ENCODE measurements around the gene HCRTR1.
"Not testable (repeated sequence)": the region's sequence is repeated elsewhere in the genome, so short reads cannot be mapped to it uniquely, and the experiment has no call there.

HCRTR1 gene

DNA sequence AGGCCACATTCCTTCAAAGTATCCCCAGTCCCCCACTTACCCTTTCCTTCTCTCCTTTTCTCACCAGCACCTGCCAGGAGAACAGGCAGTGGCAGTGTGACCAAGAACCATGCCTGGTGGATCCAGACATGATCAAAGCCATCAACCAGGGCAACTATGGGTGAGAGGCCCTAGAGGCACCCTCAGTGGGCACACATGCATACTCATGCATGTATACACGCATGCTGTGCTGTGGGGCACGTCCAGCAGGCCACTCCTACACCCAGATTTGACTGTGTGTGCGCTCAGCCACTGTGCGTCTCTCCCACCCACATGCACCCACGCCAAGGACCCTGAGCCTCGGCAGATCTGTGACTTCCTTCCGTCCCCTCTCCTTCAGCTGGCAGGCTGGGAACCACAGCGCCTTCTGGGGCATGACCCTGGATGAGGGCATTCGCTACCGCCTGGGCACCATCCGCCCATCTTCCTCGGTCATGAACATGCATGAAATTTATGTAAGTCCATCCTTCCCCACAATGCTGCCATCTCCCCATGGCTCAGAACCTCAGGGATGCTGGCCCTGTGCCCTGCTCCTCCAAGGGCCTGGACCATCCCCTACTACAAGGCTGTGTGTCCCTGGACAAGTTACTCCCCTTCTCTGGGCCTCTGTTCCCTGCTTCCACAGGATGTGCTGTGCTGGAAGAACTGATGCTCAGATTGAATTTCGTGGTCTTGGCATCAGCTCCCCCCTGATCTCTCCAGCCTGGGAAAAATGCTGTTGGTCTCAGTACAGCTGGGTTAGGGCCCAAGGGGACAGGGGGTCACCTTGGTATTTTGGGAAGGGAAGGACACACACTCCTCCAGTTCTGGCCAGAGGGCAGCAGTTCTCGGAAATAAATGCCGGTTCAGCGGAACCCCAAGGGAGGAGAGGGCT is 34.2 kb upstream of the HCRTR1 start:
- no peak overlapping the region for H3K9ac ChIP-seq (ENCODE audit: low read depth, low read length)
- H3K36me3 ChIP-seq (ENCODE audit: insufficient read depth, low read length), result no peaks in the 10 kb centered on the region
- peaks cover 4% of the 10 kb centered on the region for H3K27me3 ChIP-seq (ENCODE audit: insufficient read depth, low read length)
- no peaks in the 10 kb centered on the region for H3K9me3 ChIP-seq (ENCODE audit: insufficient read depth, low read depth, low read length)
- H3K4me1 ChIP-seq (ENCODE audit: insufficient read depth, low read length), result peaks cover 17% of the 10 kb centered on the region
- H3K4me3 ChIP-seq (ENCODE audit: low read length), result no peak overlapping the region
- no peak overlapping the region for H3K27ac ChIP-seq (ENCODE audit: low read depth, low read length)
- 94% methylated on average over 16 of the region's 16 CpGs for WGBS

DNA sequence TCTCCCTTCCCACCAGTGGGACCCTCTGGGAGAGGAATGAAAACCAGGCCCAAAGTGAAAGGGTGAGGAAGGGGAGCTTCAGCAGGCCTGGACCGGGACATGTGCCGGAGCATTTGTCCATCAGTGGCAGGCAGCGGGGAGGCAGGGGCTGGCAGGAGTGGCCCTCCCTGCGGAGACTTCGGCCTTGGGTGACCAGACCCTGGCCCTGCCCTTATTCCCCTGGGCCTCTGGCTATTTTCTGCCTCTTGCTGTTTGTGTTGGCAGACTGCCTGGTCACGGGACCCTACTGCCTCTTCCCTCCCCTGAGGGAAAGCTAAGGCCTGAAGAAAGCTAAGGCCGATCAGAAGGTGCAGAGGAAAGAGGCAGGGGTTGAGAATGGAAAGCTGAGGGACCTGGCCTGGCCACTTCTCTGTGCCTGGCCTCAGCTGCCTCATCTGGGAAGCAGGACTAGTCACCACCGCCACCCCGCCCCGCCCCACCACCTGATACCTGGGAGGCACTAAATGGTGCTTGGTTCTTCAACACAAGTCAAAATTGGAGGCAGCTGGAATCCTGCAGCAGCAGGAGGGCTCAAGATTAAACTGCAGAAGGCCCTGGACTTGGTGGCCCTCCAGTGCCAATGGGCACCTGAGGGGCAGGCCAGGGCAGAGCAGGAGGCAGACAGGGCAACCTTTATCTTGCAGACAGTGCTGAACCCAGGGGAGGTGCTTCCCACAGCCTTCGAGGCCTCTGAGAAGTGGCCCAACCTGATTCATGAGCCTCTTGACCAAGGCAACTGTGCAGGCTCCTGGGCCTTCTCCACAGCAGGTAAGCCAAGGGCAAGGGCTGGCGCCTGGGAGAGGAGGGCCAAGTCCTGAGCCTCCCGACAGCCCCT is 33.3 kb upstream of the HCRTR1 start:
- peaks cover 21% of the 10 kb centered on the region for H3K4me1 ChIP-seq (ENCODE audit: insufficient read depth, low read length)
- H3K9ac ChIP-seq (ENCODE audit: low read depth, low read length), result no peak overlapping the region
- H3K27ac ChIP-seq (ENCODE audit: low read depth, low read length), result no peak overlapping the region
- no peaks in the 10 kb centered on the region for H3K36me3 ChIP-seq (ENCODE audit: insufficient read depth, low read length)
- H3K9me3 ChIP-seq (ENCODE audit: insufficient read depth, low read depth, low read length), result no peaks in the 10 kb centered on the region
- H3K27me3 ChIP-seq (ENCODE audit: insufficient read depth, low read length), result peaks cover 13% of the 10 kb centered on the region
- H3K4me3 ChIP-seq (ENCODE audit: low read length), result no peak overlapping the region
- WGBS, result 95% methylated on average over 13 of the region's 13 CpGs

DNA sequence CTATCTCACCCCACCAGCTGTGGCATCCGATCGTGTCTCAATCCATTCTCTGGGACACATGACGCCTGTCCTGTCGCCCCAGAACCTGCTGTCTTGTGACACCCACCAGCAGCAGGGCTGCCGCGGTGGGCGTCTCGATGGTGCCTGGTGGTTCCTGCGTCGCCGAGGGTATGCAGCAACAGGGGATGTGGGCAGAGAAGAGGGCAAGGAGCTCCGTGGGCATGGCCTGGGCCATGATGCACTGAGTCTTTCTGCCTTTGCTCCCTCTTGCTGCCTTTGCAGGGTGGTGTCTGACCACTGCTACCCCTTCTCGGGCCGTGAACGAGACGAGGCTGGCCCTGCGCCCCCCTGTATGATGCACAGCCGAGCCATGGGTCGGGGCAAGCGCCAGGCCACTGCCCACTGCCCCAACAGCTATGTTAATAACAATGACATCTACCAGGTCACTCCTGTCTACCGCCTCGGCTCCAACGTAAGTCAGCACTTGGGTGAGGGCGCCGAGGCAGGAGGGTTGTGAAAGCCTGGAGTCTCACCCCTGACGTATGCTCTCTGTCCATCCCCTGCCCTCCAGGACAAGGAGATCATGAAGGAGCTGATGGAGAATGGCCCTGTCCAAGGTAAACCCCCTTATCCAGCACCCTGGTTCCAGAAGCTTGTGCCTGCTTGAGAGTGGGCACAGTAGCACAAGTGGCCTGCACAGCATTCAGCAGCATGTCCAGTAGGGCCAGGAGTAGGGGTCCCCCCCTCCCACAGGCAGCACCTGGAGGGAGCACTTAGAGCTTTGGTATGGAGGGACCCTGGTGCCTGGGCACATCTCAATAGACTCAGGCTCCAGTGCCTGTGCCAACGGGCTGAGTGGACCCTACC is 32.4 kb upstream of the HCRTR1 start:
- H3K27me3 ChIP-seq (ENCODE audit: insufficient read depth, low read length), result peaks cover 20% of the 10 kb centered on the region
- H3K36me3 ChIP-seq (ENCODE audit: insufficient read depth, low read length), result no peaks in the 10 kb centered on the region
- 95% methylated on average over 27 of the region's 27 CpGs for WGBS
- H3K9me3 ChIP-seq (ENCODE audit: insufficient read depth, low read depth, low read length), result no peaks in the 10 kb centered on the region
- H3K9ac ChIP-seq (ENCODE audit: low read depth, low read length), result no peak overlapping the region
- H3K4me1 ChIP-seq (ENCODE audit: insufficient read depth, low read length), result peaks cover 14% of the 10 kb centered on the region
- no peak overlapping the region for H3K4me3 ChIP-seq (ENCODE audit: low read length)
- no peak overlapping the region for H3K27ac ChIP-seq (ENCODE audit: low read depth, low read length)

GRCh38 chr1:31585736-31586365 is 31.6 kb upstream of the HCRTR1 start:
- Histone ChIP-seq H3K27me3 (ENCODE audit: insufficient read depth, low read length) (peaks cover 22% of the 10 kb centered on the region), H3K27ac (ENCODE audit: low read depth, low read length) (no peak overlapping the region), H3K4me3 (ENCODE audit: low read length) (no peak overlapping the region), H3K9ac (ENCODE audit: low read depth, low read length) (no peak overlapping the region), H3K36me3 (ENCODE audit: insufficient read depth, low read length) (no peaks in the 10 kb centered on the region), H3K4me1 (ENCODE audit: insufficient read depth, low read length) (peaks cover 13% of the 10 kb centered on the region), H3K9me3 (ENCODE audit: insufficient read depth, low read depth, low read length) (no peaks in the 10 kb centered on the region)
- WGBS, result 92% methylated on average over 11 of the region's 11 CpGs

DNA sequence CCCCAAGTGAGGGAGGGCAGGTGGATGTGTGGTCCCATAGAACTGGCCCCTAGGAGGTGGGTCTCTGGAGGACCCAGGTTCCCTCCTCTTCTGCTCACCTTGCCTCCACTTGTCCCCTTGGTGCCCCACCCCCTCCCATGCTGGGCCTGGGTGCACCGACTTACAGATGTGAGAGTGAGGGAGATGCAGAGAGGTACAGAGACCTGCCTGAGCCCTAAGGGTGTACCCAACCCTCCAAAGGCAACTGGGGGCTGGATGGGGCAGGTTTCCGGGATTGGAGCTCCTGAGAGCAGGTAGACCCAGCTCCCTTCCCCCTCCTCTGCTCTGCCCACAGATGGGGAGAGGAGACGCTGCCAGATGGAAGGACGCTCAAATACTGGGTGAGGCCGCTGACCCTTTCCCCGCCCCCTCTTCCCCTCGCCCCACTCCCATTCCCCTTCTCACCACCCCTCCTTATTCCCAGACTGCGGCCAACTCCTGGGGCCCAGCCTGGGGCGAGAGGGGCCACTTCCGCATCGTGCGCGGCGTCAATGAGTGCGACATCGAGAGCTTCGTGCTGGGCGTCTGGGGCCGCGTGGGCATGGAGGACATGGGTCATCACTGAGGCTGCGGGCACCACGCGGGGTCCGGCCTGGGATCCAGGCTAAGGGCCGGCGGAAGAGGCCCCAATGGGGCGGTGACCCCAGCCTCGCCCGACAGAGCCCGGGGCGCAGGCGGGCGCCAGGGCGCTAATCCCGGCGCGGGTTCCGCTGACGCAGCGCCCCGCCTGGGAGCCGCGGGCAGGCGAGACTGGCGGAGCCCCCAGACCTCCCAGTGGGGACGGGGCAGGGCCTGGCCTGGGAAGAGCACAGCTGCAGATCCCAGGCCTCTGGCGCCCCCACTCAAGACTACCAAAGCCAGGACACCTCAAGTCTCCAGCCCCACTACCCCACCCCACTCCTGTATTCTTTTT is 30.8 kb upstream of the HCRTR1 start:
- WGBS, result 93% methylated on average over 47 of the region's 47 CpGs
- Histone ChIP-seq H3K4me1 (ENCODE audit: insufficient read depth, low read length) (peaks cover 13% of the 10 kb centered on the region), H3K4me3 (ENCODE audit: low read length) (no peak overlapping the region), H3K27ac (ENCODE audit: low read depth, low read length) (no peak overlapping the region), H3K9ac (ENCODE audit: low read depth, low read length) (no peak overlapping the region), H3K36me3 (ENCODE audit: insufficient read depth, low read length) (no peaks in the 10 kb centered on the region), H3K9me3 (ENCODE audit: insufficient read depth, low read depth, low read length) (no peaks in the 10 kb centered on the region), H3K27me3 (ENCODE audit: insufficient read depth, low read length) (peaks cover 22% of the 10 kb centered on the region)

DNA sequence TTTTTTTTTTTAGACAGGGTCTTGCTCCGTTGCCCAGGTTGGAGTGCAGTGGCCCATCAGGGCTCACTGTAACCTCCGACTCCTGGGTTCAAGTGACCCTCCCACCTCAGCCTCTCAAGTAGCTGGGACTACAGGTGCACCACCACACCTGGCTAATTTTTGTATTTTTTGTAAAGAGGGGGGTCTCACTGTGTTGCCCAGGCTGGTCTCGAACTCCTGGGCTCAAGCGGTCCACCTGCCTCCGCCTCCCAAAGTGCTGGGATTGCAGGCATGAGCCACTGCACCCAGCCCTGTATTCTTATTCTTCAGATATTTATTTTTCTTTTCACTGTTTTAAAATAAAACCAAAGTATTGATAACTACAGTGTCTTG is 30.2 kb upstream of the HCRTR1 start:
- H3K4me3 ChIP-seq (ENCODE audit: low read length); H3K9ac ChIP-seq (ENCODE audit: low read depth, low read length); H3K36me3 ChIP-seq (ENCODE audit: insufficient read depth, low read length); H3K9me3 ChIP-seq (ENCODE audit: insufficient read depth, low read depth, low read length); H3K27ac ChIP-seq (ENCODE audit: low read depth, low read length): not testable (repeated sequence)
- WGBS, result 98% methylated on average over 5 of the region's 5 CpGs
- Histone ChIP-seq H3K27me3 (ENCODE audit: insufficient read depth, low read length) (peaks cover 22% of the 10 kb centered on the region), H3K4me1 (ENCODE audit: insufficient read depth, low read length) (peaks cover 13% of the 10 kb centered on the region)

GRCh38 chr1:31587720-31588423 is 29.6 kb upstream of the HCRTR1 start:
- 59% methylated on average over 14 of the region's 14 CpGs for WGBS
- H3K9ac ChIP-seq (ENCODE audit: low read depth, low read length), result no peak overlapping the region
- no peaks in the 10 kb centered on the region for H3K9me3 ChIP-seq (ENCODE audit: insufficient read depth, low read depth, low read length)
- H3K36me3 ChIP-seq (ENCODE audit: insufficient read depth, low read length), result no peaks in the 10 kb centered on the region
- H3K27me3 ChIP-seq (ENCODE audit: insufficient read depth, low read length), result peaks cover 22% of the 10 kb centered on the region
- H3K4me3 ChIP-seq (ENCODE audit: low read length), result no peak overlapping the region
- H3K27ac ChIP-seq (ENCODE audit: low read depth, low read length), result no peak overlapping the region
- peaks cover 13% of the 10 kb centered on the region for H3K4me1 ChIP-seq (ENCODE audit: insufficient read depth, low read length)

GRCh38 chr1:31588751-31589515 is 28.6 kb upstream of the HCRTR1 start:
- Histone ChIP-seq H3K36me3 (ENCODE audit: insufficient read depth, low read length) (no peaks in the 10 kb centered on the region), H3K9me3 (ENCODE audit: insufficient read depth, low read depth, low read length) (no peaks in the 10 kb centered on the region), H3K9ac (ENCODE audit: low read depth, low read length) (peak overlapping the region; percentile 73), H3K4me3 (ENCODE audit: low read length) (peak overlapping the region; percentile 55), H3K4me1 (ENCODE audit: insufficient read depth, low read length) (peaks cover 13% of the 10 kb centered on the region), H3K27ac (ENCODE audit: low read depth, low read length) (no peak overlapping the region; the same call in 1 of the 2 replicates), H3K27me3 (ENCODE audit: insufficient read depth, low read length) (peaks cover 22% of the 10 kb centered on the region)
- 16% methylated on average over 62 of the region's 62 CpGs for WGBS
